HCT116 (cell line): ENCODE data around the gene S100A13. TPM values are rescaled to one million over a fixed set of nuclear protein-coding genes. Genes with fewer than 3 reads are reported as not detected.

Source experiments
- ATAC-seq: fragments of 200-7000 bp; cut with Tn5 transposase; 2 replicates; pipeline ENCODE4 v1.9.1; 2020; ENCODE audit warnings: mild to moderate bottlenecking, moderate library complexity
- BruUV-seq: library from RNA; stranded (reverse); fragments of 400-500 nt; replicated peaks from 2 replicates; lab custom pipeline; 2021; lab: Mats Ljungman, UMichigan
- CTCF ChIA-PET: fragments of 300-600 bp; sonication (Branson Sonifier 250); formaldehyde crosslinking; loops from one replicate; lab custom pipeline; 2021; ENCODE audit warnings: antibody characterized with exemption; lab: Charles Lee
- POLR2A ChIA-PET: fragments of 300-600, 350-600 bp; sonication (Branson Sonifier 250); formaldehyde crosslinking; loops from one replicate; lab custom pipeline; 2021; ENCODE audit warnings: antibody characterized with exemption; lab: Charles Lee
- RAD21 ChIA-PET, 2 experiments: fragments of 300-600 bp; sonication (Branson Sonifier 250); formaldehyde crosslinking; loops; one replicate each; lab custom pipeline; 2023; ENCODE audit warnings: low total read pairs in 2 of 2; ENCODE audit not compliant: uncharacterized antibody in 2 of 2, unreplicated experiment in 2 of 2, low non-redundant PET in 1 of 2; lab: Charles Lee
- DNase-seq: peaks from one replicate; pipeline ENCODE4 v3.0.0-alpha.2; 2010; ENCODE audit warnings: low read depth, low spot score
- H2AFZ ChIP-seq: fragments of 200-600 bp; shearing (Covaris generic), sonication (generic); 2 replicates; pipeline ENCODE4 v1.6.1; 2017; ENCODE audit warnings: low read depth, mixed run types, mixed read lengths, antibody characterized with exemption, low read length; ENCODE audit not compliant: poor library complexity, severe bottlenecking
- H3K27ac ChIP-seq: 2 replicates; pipeline ENCODE4 v1.5.1; 2012; ENCODE audit warnings: low read depth, low read length
- H3K27me3 ChIP-seq: fragments of 200-600 bp; sonication (generic); 2 replicates; pipeline ENCODE4 v1.6.1; 2016; ENCODE audit warnings: mixed run types, low read length, mixed read lengths; ENCODE audit not compliant: insufficient read depth
- H3K36me3 ChIP-seq, 2 experiments: fragments of 200-500 bp in 1 of 2; fragments of 200-600 bp in 1 of 2; sonication (Bioruptor generic) in 1 of 2; sonication (generic) in 1 of 2; 2 replicates each; pipeline versions ENCODE4 v1.5.1 to v1.6.1; 2014 to 2016; ENCODE audit warnings: low read length in 2 of 2, inconsistent platforms in 1 of 2, mixed read lengths in 1 of 2, mixed run types in 1 of 2; ENCODE audit not compliant: insufficient read depth in 2 of 2, control insufficient read depth in 1 of 2
- H3K4me1 ChIP-seq, 2 experiments: fragments of 200-600 bp in 1 of 2; sonication (generic) in 1 of 2; 2 replicates each; pipeline versions ENCODE4 v1.5.1 to v1.6.1; 2012 to 2017; ENCODE audit warnings: low read length in 2 of 2, inconsistent platforms in 1 of 2, mild to moderate bottlenecking in 1 of 2, mixed read lengths in 1 of 2, mixed run types in 1 of 2, moderate library complexity in 1 of 2; ENCODE audit not compliant: insufficient read depth in 2 of 2, control insufficient read depth in 1 of 2
- H3K4me2 ChIP-seq: fragments of 200-600 bp; sonication (generic); 2 replicates; pipeline ENCODE4 v1.6.1; 2017; ENCODE audit warnings: mixed run types, low read length, mixed read lengths
- H3K4me3 ChIP-seq, 2 experiments: fragments of 200-600 bp in 1 of 2; sonication (generic) in 1 of 2; replicated peaks in 1 of 2; 2 replicates each; pipeline ENCODE4 v1.5.1; 2011 to 2016; ENCODE audit warnings: low read length in 2 of 2, control low read depth in 1 of 2, low read depth in 1 of 2, mild to moderate bottlenecking in 1 of 2, mixed read lengths in 1 of 2, mixed run types in 1 of 2
- H3K79me2 ChIP-seq: fragments of 200-600 bp; sonication (generic); 2 replicates; pipeline ENCODE4 v1.6.1; 2017; ENCODE audit warnings: mild to moderate bottlenecking, mixed run types, low read length, moderate library complexity, mixed read lengths; ENCODE audit not compliant: insufficient read depth
- H3K9ac ChIP-seq: fragments of 200-600 bp; sonication (generic); 2 replicates; pipeline ENCODE4 v1.6.1; 2016; ENCODE audit warnings: low read length, mixed read lengths
- H3K9me2 ChIP-seq: fragments of 200-600 bp; sonication (generic), shearing (Covaris generic); 2 replicates; pipeline ENCODE4 v1.6.1; 2017; ENCODE audit warnings: mixed run types, mild to moderate bottlenecking, moderate library complexity; ENCODE audit not compliant: insufficient read depth
- H3K9me3 ChIP-seq, 2 experiments: fragments of 200-500 bp in 1 of 2; fragments of 200-600 bp in 1 of 2; sonication (Bioruptor generic) in 1 of 2; sonication (generic) in 1 of 2; 2 replicates each; pipeline ENCODE4 v1.6.1; 2014 to 2017; ENCODE audit warnings: low read length in 2 of 2, mixed read lengths in 2 of 2, inconsistent platforms in 1 of 2, low read depth in 1 of 2, mild to moderate bottlenecking in 1 of 2, mixed run types in 1 of 2, moderate library complexity in 1 of 2; ENCODE audit not compliant: control insufficient read depth in 1 of 2, insufficient read depth in 1 of 2
- H4K20me1 ChIP-seq: fragments of 200-600 bp; sonication (generic), shearing (Covaris generic); 2 replicates; pipeline ENCODE4 v1.6.1; 2017; ENCODE audit warnings: mixed run types, mild to moderate bottlenecking, moderate library complexity; ENCODE audit not compliant: insufficient read depth
- CBX3 ChIP-seq: IDR thresholded peaks from 2 replicates; pipeline ENCODE4 v1.6.1; 2012; ENCODE audit warnings: low read depth
- CEBPB ChIP-seq: IDR thresholded peaks from 2 replicates; pipeline ENCODE4 v1.6.1; 2012; ENCODE audit warnings: low read depth
- EGR1 ChIP-seq: IDR thresholded peaks from 2 replicates; pipeline ENCODE4 v1.6.1; 2012; ENCODE audit warnings: low read depth
- ELF1 ChIP-seq: IDR thresholded peaks from 2 replicates; pipeline ENCODE4 v1.6.1; 2012; ENCODE audit warnings: low read depth, borderline replicate concordance
- EZH2 ChIP-seq: fragments of 200-600 bp; sonication (generic); IDR thresholded peaks from 2 replicates; pipeline ENCODE4 v1.6.1; 2017; ENCODE audit warnings: antibody characterized with exemption, mixed run types
- EZH2phosphoT487 ChIP-seq: fragments of 200-600 bp; IDR thresholded peaks from 2 replicates; pipeline ENCODE4 v1.6.1; 2018; ENCODE audit warnings: antibody characterized with exemption, borderline replicate concordance
- FOSL1 ChIP-seq: IDR thresholded peaks from 2 replicates; pipeline ENCODE4 v1.6.1; 2012; ENCODE audit warnings: low read depth
- JUND ChIP-seq: IDR thresholded peaks from 2 replicates; pipeline ENCODE4 v1.6.1; 2012
- MAX ChIP-seq: IDR thresholded peaks from 2 replicates; pipeline ENCODE4 v1.6.1; 2012
- POLR2A ChIP-seq: IDR thresholded peaks from 2 replicates; pipeline ENCODE4 v1.7.0; 2011; ENCODE audit warnings: borderline replicate concordance; ENCODE audit not compliant: insufficient read depth, insufficient read length; ENCODE audit errors: extremely low read depth
- SP1 ChIP-seq: IDR thresholded peaks from 2 replicates; pipeline ENCODE4 v1.6.1; 2012; ENCODE audit warnings: low read depth
- SRF ChIP-seq: IDR thresholded peaks from 2 replicates; pipeline ENCODE4 v1.6.1; 2012; ENCODE audit warnings: low read depth
- TCF7L2 ChIP-seq: IDR thresholded peaks from 2 replicates; pipeline ENCODE4 v1.7.0; 2011; ENCODE audit warnings: borderline replicate concordance, inconsistent platforms; ENCODE audit not compliant: insufficient read depth, insufficient read length; ENCODE audit errors: extremely low read depth
- YY1 ChIP-seq: IDR thresholded peaks from 2 replicates; pipeline ENCODE4 v1.6.1; 2011; ENCODE audit warnings: low read length, low read depth, moderate library complexity, mild to moderate bottlenecking; ENCODE audit not compliant: insufficient replicate concordance; ENCODE audit errors: extremely low read depth
- intact Hi-C: fragments of 100-400 bp; cut with micrococcal nuclease; formaldehyde crosslinking; loops from 2 replicates; pipeline ENCODE4 v1.10.0; 2022
- total RNA-seq: library from RNA; stranded (reverse); gene quantifications from one replicate; pipeline ENCODE4 v1.2.1, GENCODE V29; 2021; ENCODE audit not compliant: unreplicated experiment
- TF ChIP-seq, protein P1 (sequence below): IDR thresholded peaks from 2 replicates; pipeline ENCODE4 v1.6.1; 2012; ENCODE audit warnings: low read depth
- TF ChIP-seq, protein P2 (sequence below): IDR thresholded peaks from 2 replicates; pipeline ENCODE4 v1.6.1; 2011; ENCODE audit warnings: mild to moderate bottlenecking, low read length, moderate library complexity; ENCODE audit not compliant: insufficient replicate concordance; ENCODE audit errors: extremely low read depth
- TF ChIP-seq, protein P3 (sequence below): IDR thresholded peaks from 2 replicates; pipeline ENCODE4 v1.6.1; 2012
- TF ChIP-seq, protein P4 (sequence below), 3 experiments: fragments of 200-600 bp in 1 of 3; sonication (generic) in 1 of 3; IDR thresholded peaks in 2 of 3; conservative IDR thresholded peaks in 1 of 3; 2 replicates each; pipeline ENCODE4 v1.5.1; 2012 to 2017; ENCODE audit warnings: low read depth in 2 of 3, low read length in 2 of 3, antibody characterized with exemption in 1 of 3, borderline replicate concordance in 1 of 3, control low read depth in 1 of 3, mild to moderate bottlenecking in 1 of 3, mixed read lengths in 1 of 3, mixed run types in 1 of 3, moderate library complexity in 1 of 3; ENCODE audit not compliant: insufficient read depth in 1 of 3

The S100A13 gene
- total RNA-seq, 1 experiment from 2014 or later: 143 TPM

GRCh38 chr1:153615406-153615805 lies 11.9 kb downstream of the S100A13 start:
- H2AFZ ChIP-seq: no peak overlapping the region
- RAD21 ChIA-PET: interaction anchor here in 1 of 2 experiments (1.0 kb wide), 1 partner anchor 12 kb away, joined by 3 read pairs; the partner anchor contains the start of gene S100A13
- H3K4me3 ChIP-seq: peak overlapping the region; percentile 50 to 57
- peaks cover 46% of the 10 kb centered on the region for H3K79me2 ChIP-seq
- H3K9ac ChIP-seq: peak overlapping the region; percentile 61
- H3K9me2 ChIP-seq: no peaks in the 10 kb centered on the region
- no TSS peak for BruUV-seq
- CTCF ChIA-PET: interaction anchor here (0.6 to 7.7 kb wide), 4 partner anchors 12 to 47 kb away, joined by 3 to 76 read pairs (median 20); partner anchors contain the start of genes S100A1 and S100A13
- no peaks in the 10 kb centered on the region for H3K9me3 ChIP-seq
- DNase-seq (no peak), ATAC-seq (no peak)
- TF ChIP-seq EZH2phosphoT487 (no peak), EGR1 (no peak), JUND (no peak), ELF1 (no peak), SRF (no peak), CBX3 (no peak), MAX (no peak), CEBPB (no peak), TCF7L2 (no peak), EZH2 (no peak), FOSL1 (no peak), YY1 (no peak), POLR2A (no peak), SP1 (no peak)
- TF ChIP-seq, protein P1, sequence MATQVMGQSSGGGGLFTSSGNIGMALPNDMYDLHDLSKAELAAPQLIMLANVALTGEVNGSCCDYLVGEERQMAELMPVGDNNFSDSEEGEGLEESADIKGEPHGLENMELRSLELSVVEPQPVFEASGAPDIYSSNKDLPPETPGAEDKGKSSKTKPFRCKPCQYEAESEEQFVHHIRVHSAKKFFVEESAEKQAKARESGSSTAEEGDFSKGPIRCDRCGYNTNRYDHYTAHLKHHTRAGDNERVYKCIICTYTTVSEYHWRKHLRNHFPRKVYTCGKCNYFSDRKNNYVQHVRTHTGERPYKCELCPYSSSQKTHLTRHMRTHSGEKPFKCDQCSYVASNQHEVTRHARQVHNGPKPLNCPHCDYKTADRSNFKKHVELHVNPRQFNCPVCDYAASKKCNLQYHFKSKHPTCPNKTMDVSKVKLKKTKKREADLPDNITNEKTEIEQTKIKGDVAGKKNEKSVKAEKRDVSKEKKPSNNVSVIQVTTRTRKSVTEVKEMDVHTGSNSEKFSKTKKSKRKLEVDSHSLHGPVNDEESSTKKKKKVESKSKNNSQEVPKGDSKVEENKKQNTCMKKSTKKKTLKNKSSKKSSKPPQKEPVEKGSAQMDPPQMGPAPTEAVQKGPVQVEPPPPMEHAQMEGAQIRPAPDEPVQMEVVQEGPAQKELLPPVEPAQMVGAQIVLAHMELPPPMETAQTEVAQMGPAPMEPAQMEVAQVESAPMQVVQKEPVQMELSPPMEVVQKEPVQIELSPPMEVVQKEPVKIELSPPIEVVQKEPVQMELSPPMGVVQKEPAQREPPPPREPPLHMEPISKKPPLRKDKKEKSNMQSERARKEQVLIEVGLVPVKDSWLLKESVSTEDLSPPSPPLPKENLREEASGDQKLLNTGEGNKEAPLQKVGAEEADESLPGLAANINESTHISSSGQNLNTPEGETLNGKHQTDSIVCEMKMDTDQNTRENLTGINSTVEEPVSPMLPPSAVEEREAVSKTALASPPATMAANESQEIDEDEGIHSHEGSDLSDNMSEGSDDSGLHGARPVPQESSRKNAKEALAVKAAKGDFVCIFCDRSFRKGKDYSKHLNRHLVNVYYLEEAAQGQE: no peak
- TF ChIP-seq, protein P2, sequence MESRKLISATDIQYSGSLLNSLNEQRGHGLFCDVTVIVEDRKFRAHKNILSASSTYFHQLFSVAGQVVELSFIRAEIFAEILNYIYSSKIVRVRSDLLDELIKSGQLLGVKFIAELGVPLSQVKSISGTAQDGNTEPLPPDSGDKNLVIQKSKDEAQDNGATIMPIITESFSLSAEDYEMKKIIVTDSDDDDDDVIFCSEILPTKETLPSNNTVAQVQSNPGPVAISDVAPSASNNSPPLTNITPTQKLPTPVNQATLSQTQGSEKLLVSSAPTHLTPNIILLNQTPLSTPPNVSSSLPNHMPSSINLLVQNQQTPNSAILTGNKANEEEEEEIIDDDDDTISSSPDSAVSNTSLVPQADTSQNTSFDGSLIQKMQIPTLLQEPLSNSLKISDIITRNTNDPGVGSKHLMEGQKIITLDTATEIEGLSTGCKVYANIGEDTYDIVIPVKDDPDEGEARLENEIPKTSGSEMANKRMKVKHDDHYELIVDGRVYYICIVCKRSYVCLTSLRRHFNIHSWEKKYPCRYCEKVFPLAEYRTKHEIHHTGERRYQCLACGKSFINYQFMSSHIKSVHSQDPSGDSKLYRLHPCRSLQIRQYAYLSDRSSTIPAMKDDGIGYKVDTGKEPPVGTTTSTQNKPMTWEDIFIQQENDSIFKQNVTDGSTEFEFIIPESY: no peak
- TF ChIP-seq, protein P3, sequence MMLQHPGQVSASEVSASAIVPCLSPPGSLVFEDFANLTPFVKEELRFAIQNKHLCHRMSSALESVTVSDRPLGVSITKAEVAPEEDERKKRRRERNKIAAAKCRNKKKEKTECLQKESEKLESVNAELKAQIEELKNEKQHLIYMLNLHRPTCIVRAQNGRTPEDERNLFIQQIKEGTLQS: no peak
- TF ChIP-seq, protein P4, sequence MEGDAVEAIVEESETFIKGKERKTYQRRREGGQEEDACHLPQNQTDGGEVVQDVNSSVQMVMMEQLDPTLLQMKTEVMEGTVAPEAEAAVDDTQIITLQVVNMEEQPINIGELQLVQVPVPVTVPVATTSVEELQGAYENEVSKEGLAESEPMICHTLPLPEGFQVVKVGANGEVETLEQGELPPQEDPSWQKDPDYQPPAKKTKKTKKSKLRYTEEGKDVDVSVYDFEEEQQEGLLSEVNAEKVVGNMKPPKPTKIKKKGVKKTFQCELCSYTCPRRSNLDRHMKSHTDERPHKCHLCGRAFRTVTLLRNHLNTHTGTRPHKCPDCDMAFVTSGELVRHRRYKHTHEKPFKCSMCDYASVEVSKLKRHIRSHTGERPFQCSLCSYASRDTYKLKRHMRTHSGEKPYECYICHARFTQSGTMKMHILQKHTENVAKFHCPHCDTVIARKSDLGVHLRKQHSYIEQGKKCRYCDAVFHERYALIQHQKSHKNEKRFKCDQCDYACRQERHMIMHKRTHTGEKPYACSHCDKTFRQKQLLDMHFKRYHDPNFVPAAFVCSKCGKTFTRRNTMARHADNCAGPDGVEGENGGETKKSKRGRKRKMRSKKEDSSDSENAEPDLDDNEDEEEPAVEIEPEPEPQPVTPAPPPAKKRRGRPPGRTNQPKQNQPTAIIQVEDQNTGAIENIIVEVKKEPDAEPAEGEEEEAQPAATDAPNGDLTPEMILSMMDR (IDR thresholded peaks at IDR 0.05 in 2 of 3, conservative IDR thresholded peaks at IDR 0.05 in 1 of 3; ENCODE audit: borderline replicate concordance in 1 of 3, insufficient read depth in 1 of 3, low read depth in 2 of 3, low read length in 2 of 3): no peak
- peak overlapping the region; percentile 73 for H3K4me2 ChIP-seq
- no peaks in the 10 kb centered on the region for H3K27me3 ChIP-seq
- intact Hi-C loops: no loop called here
- peak overlapping the region; percentile 79 for H3K27ac ChIP-seq
- no peaks in the 10 kb centered on the region for H4K20me1 ChIP-seq
- peaks cover 50 to 72% of the 10 kb centered on the region in 2 experiments for H3K4me1 ChIP-seq
- POLR2A ChIA-PET: interaction anchor here (1.0 to 9.1 kb wide), 10 partner anchors 11 to 105 kb away, joined by 3 to 172 read pairs (median 6); partner anchors contain the start of genes CHTOP, S100A1, S100A13 and S100A4
- no peaks in the 10 kb centered on the region for H3K36me3 ChIP-seq
